ENCODE results near the gene RIPK4.
"Not testable (repeated sequence)": the region's sequence is repeated elsewhere in the genome, so short reads cannot be mapped to it uniquely, and the experiment has no call there.

RIPK4 gene

DNA sequence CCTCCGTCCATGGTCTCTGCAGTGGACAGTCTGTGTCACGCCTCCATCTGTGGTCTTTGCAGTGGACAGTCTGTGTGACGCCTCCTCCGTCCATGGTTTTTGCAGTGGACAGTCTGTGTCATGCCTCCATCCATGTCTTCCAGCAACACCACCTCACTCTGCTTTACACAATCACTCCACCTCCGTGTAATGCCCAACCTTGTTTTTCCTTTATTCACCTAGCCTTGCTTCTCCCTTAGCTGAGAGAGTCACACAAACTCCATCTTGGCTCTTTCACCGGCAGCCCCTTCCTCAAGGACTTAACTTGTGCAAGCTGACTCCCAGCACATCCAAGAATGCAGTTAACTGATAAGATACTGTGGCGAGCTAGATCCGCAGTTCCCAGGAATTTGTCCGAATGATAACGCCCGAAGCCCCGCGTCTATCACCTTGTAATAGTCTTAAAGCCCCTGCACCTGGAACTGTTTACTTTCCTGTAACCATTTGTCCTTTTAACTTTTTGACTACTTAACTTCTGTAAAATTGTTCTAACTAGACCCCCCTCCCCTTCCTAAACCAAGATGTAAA, 52.5 kb downstream of the RIPK4 start:
- DNase-seq = not testable (repeated sequence)

DNA sequence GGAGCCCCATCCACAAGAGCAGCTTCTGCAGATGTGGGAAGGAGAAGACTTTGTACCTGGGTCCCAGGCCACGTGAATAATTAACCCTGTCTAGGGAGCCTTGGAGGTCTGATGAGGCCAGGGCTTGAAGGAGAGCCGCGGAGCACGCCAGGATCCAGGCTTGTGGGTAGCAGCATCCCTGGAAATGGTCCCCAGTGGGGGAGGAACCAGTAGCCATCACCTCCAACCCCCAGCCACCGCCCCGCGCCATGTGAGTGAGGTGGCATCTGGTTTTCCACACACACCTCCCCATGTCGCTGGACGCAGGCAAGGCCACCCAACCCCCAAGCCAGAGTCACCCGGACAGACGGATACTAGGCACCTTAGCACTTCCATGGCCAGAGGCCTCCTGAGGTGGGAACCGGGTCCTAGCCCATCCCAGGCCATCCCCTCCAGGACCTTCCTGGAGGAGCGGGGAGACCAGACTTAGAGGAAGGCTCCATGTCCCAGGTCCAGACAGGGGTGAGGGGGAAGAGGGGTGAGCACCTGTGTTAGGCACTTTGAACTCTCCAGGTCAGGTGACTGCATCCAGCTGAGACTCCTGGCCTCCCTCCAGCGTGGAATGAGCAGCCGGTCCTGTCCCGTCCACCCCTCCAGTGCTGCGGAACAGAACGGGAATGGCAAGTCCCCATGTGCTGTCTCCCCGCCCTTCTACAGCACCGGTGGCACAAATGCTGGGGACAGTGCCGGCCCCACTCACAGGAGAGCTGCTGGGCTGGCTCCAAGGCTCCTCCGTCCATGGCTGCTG, 53.2 kb downstream of the RIPK4 start:
- DNase-seq = no peak

DNA sequence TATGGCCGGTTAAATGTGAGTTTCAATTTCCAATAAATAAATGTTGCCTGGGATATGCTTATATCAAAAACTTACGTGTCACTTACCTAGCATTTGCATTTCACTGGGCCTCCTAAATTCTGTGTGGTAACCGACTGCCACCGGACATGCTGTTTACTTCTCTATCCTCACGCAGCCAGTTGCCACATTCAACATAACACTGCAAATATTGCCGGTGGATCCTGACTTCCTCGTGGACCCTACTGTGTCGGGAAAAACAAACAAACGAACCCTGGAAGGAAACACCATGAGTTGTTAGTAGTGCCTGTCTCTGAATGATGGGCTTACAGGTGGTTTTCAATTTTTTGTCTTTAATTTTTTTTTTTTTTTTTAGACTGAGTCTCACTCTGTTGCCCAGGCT, 54.1 kb downstream of the RIPK4 start:
- peak; percentile 59 to 65 for DNase-seq

- no peak for DNase-seq
These were observed 54.7 kb downstream of the RIPK4 start for GRCh38 chr21:41712201-41712600.

- no peak for DNase-seq
These were observed 55.3 kb downstream of the RIPK4 start for GRCh38 chr21:41711416-41712007.

- no peak for DNase-seq
These were observed 56.1 kb downstream of the RIPK4 start for GRCh38 chr21:41710823-41711160.

DNA sequence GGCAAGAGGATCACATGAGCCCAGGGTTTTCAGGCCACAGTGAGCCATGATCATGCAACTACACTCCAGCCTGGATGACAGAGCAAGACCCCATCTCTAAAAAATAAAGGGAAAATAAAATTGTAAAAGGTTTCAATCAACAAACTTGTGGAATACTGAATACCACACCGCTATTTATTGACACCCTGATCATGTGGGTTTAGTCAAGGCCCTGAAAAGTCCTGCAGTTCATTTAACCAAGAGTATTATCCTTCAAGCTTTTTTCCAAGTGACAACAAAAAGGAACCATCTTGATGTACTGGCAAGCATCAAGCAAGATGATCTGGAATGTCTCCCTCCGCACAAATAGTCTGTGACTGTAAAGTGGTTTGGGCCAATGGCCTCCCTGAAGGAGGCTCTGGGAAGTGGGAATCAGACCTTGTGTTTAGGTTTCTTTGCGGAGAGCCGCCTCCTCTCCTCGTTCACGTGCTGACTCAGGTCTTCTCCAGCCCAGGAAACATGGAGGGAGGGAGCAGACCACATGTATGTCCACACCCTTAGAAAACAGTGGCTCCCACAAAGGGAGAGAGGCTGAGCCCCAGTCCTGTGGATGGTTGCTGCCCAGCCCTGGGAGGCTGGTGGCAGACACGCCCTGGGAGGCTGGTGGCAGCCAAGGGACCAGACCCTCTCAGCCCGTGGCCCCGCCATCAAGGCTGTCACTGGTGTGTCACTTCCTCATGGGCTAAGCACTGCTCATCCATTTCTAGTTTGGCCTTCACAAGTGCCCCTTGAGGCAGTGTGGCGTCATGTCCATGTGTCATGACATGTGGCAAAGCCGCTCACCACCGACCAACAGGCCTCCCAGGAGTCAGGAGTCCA, 56.7 kb downstream of the RIPK4 start:
- DNase-seq = no peak

GRCh38 chr21:41709166-41709565, 57.7 kb downstream of the RIPK4 start:
- no peak for DNase-seq

- peak; percentile 31 to 34 for DNase-seq
These were observed 58.9 kb downstream of the RIPK4 start for GRCh38 chr21:41707960-41708330.

DNA sequence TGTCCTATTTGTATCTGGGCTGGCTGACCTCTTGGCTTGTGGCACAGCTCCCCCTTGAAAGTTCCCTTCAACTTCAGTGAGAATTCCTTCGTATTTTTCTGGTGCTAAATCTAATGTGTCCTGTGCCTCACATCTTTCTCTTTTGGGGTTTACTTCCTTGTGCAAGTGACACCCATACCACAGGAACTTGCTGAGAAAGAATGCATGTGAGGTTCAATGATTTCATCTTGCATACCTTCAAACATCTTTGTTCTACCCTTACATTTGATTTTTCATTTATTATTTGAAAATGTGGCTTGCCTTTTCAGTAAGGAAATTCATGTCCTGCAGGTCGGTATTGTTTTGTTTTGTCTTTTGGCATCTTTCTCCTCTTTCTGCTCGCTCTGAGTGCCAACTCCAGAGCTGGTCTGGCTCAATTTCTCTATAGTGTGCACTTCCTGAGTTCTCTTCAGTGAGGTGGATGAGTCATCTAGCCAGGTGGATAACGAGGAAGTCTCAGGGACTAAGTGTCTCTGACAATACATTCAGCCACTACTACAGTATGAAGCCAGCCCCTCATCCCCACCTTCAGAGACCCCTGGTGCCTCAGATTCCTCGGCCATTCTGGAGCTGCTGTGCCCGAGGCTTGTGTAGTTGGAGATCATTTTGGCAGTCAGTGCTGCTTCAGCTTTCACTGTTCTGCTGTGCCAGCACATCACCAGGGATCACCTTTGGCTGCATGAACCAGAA, 59.5 kb downstream of the RIPK4 start:
- DNase-seq = no peak

GRCh38 chr21:41706678-41707077, 60.2 kb downstream of the RIPK4 start:
- peak; percentile 30 to 39 for DNase-seq

DNA sequence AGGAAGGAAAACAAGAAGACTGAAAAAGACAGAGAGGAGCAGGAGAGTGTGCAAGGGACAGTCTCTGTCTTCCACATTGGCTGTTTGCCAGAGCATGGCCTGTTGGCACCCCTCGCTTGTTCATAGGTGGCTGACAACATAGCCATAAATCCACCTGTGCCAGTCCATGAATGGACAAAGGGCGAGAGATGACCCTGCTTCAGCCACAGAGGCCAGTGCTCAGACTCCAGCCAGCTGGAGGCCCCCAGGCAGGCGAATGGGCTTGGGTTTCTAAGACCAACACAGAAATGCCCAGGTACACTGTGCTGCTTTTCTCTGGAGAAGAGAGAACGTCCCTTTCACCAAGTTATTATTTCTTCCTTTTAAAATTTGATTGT, 60.6 kb downstream of the RIPK4 start:
- DNase-seq = no peak

GRCh38 chr21:41705546-41706262, 61.1 kb downstream of the RIPK4 start:
- no peak for DNase-seq

GRCh38 chr21:41703857-41704501, 62.9 kb downstream of the RIPK4 start:
- DNase-seq = no peak

DNA sequence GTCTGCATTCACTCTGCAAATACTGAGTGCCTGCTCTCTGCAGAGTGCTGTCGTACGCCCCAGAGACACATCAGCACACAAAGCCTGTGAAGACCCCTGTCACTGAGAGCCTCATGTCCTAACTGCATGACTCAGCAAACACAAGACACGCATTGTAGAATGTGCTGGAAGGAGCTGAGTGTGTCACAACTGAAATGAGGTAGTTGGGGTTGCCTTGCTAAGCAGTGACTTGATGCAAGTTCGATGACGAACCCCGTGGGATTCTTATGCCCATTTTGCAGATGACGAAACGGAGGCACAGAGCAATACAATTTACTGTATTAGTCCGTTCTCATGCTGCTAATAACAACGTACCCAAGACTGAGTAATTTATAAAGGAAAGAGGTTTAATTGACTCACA, 65.1 kb downstream of the RIPK4 start:
- DNase-seq = peak; percentile 86

DNA sequence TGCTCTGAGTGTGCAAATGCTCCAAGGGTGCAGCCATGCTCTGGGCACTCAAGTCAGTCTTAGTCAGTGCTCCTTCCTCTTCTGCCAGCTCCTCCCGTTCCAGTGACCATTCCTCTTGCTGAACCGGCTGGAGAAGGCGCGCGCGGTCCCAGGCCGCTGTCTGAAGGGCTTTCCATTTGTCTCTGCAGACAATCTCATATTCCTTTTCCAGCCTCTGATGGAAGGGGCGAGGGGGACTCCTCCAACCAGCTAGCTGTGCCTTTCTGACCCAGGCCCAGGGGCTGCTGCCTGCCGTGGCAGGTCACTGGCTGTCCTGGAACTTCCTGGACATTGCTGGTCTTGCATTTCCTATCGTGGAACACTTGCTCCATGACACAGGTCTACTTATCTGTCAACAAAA, 67.5 kb downstream of the RIPK4 start:
- DNase-seq = no peak

DNA sequence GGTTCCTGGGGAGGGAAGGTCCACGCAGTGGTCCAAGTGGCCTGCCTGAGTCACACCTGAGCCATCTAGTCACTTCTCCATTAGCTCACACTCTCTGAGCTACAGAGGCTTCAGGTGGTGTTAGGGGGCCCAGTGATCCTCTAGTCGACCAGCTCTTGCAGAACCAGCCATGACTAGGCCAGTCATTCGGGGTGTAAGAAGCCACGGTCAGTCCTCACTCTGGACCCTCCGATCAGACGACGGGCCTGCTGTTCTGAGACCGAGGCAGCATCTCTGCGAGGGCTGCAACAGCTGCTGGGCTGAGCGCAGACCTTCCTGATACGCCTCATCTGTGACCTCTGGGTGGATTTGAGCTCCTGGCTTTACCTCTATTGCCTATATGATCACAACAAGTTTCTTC, 68.8 kb downstream of the RIPK4 start:
- no peak for DNase-seq

DNA sequence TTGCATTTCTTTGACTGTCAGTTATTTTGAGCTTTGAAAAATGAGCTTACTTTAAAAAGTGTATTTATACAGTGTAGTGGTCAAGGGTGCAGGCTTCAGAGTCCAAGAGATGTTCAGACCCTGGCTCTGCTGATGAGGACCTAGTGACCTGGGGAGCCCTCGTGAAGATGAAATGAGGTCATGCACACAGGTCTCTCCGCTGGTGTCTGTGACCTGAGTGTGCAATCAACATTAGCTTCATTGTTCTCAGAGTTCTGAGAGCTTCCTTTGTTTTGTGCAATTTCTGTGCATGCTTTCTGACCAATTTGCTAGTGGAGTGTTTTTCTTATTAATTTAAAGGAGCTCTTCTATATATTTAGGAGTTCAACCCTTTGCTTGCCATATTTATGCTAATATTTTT, 71.3 kb downstream of the RIPK4 start:
- no peak for DNase-seq

DNA sequence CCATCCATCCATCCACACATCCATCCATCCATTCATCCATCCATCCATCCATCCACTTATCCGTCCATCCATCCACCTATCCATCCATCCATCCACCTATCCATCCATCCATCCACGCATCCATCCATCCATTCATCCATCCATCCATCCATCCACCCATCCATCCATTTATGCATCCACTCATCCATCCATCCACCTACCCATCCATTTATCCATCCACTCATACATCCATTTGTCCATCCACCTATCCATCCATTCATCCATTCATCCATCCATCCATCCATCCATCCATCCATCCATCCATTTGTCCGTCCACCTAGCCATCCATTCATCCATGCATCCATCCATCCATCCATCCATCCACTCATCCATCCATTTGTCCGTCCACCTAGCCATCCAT, 72.8 kb downstream of the RIPK4 start:
- not testable (repeated sequence) for DNase-seq

- no peak for DNase-seq
These were observed 74.7 kb downstream of the RIPK4 start for GRCh38 chr21:41692185-41692565.

Data from inflammatory macrophage (primary cell).